Cardiac fibroblast (primary cell): ENCODE measurements around the gene MGLL.

Source experiments
- DNase-seq, 2 donors: peaks; one replicate each; pipeline versions ENCODE4 v3.0.0 to v3.0.0-alpha.2; 2010; ENCODE audit warnings: low read depth in 2 of 2
- H3K4me3 ChIP-seq, 2 donors: replicated peaks in 1 of 2; 1 replicate in 1 of 2; 2 replicates in 1 of 2; pipeline ENCODE4 v1.5.1; 2011; ENCODE audit warnings: low read depth in 2 of 2, low read length in 2 of 2, mild to moderate bottlenecking in 2 of 2, moderate library complexity in 1 of 2
- CTCF ChIP-seq: IDR thresholded peaks from one replicate; pipeline ENCODE4 v1.5.1; 2011; ENCODE audit warnings: low read depth, mild to moderate bottlenecking, low read length, inconsistent platforms

The MGLL gene

GRCh38 chr3:127647166-127647844, 175.0 kb downstream of the MGLL start:
- H3K4me3 ChIP-seq, result no peak overlapping the region
- no peak for TF ChIP-seq CTCF
- DNase-seq, result no peak

GRCh38 chr3:127646501-127647046, 175.7 kb downstream of the MGLL start:
- H3K4me3 ChIP-seq, result no peak overlapping the region
- DNase-seq, result no peak
- TF ChIP-seq CTCF, result no peak

- no peak for TF ChIP-seq CTCF
- DNase-seq, result no peak
- no peak overlapping the region for H3K4me3 ChIP-seq
Observed at GRCh38 chr3:127645371-127646015, 176.8 kb downstream of the MGLL start.

GRCh38 chr3:127644641-127645370, 177.5 kb downstream of the MGLL start:
- no peak for TF ChIP-seq CTCF
- H3K4me3 ChIP-seq, result no peak overlapping the region

GRCh38 chr3:127640042-127640355, 182.3 kb downstream of the MGLL start:
- TF ChIP-seq CTCF, result no peak
- H3K4me3 ChIP-seq, result no peak overlapping the region
- DNase-seq, result no peak

More at GRCh38 chr3:127644641-127645370, 177.5 kb downstream of the MGLL start:
- no peak for DNase-seq

GRCh38 chr3:127639173-127640041, 182.9 kb downstream of the MGLL start:
- no peak overlapping the region for H3K4me3 ChIP-seq
- DNase-seq, result peak in 1 of 2 donors; percentile 38
- no peak for TF ChIP-seq CTCF
